ENCODE measurements around the gene GIT1.
"Not testable (repeated sequence)": the region's sequence is repeated elsewhere in the genome, so short reads cannot be mapped to it uniquely, and the experiment has no call there.

GIT1 gene

DNA sequence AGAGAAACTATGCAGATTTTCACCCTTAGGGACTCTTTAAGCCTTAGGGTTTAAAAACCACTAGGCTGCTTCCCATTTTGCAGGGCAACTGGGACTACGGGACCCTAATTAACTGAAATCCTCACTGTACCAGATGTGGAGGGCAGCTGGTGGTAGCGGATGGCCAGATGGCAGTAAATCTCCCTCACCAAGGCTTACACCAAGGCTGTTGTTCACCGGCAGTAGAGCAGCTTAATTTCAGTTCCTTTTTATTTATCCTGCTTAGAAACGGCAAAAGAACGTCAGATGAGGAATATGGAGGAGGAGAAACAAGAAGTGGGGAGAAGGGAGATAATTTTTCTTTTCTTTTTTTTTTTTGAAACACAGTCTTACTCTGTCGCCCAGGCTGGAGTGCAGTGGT is 29.1 kb downstream of the GIT1 start:
- no peak overlapping the region for H3K4me3 ChIP-seq (ENCODE audit: low read depth, low read length)
- DNase-seq (ENCODE audit: low read depth, low spot score) = no peak
- TF ChIP-seq, protein P1, sequence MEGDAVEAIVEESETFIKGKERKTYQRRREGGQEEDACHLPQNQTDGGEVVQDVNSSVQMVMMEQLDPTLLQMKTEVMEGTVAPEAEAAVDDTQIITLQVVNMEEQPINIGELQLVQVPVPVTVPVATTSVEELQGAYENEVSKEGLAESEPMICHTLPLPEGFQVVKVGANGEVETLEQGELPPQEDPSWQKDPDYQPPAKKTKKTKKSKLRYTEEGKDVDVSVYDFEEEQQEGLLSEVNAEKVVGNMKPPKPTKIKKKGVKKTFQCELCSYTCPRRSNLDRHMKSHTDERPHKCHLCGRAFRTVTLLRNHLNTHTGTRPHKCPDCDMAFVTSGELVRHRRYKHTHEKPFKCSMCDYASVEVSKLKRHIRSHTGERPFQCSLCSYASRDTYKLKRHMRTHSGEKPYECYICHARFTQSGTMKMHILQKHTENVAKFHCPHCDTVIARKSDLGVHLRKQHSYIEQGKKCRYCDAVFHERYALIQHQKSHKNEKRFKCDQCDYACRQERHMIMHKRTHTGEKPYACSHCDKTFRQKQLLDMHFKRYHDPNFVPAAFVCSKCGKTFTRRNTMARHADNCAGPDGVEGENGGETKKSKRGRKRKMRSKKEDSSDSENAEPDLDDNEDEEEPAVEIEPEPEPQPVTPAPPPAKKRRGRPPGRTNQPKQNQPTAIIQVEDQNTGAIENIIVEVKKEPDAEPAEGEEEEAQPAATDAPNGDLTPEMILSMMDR (IDR thresholded peaks at IDR 0.05; ENCODE audit: insufficient read depth, low read length, missing control alignments) = no peak
- CTCF ChIA-PET = interaction anchor here (0.9 to 2.4 kb wide), 4 partner anchors 11 to 190 kb away, joined by 3 to 10 read pairs (median 6); no protein-coding TSS in a partner anchor
- POLR2A ChIA-PET = no interaction called here

- H3K4me3 ChIP-seq (ENCODE audit: low read depth, low read length) = no peak overlapping the region
- ChIA-PET CTCF (interaction anchor here (0.9 to 2.0 kb wide), 6 partner anchors 8 to 189 kb away, joined by 3 to 9 read pairs (median 4); partner anchors contain the start of gene ABHD15), POLR2A (no interaction called here)
- TF ChIP-seq, protein P1 (IDR thresholded peaks at IDR 0.05; ENCODE audit: insufficient read depth, low read length, missing control alignments) = no peak
- DNase-seq (ENCODE audit: low read depth, low spot score) = no peak
These were observed 29.8 kb downstream of the GIT1 start for GRCh38 chr17:29559640-29560039.

DNA sequence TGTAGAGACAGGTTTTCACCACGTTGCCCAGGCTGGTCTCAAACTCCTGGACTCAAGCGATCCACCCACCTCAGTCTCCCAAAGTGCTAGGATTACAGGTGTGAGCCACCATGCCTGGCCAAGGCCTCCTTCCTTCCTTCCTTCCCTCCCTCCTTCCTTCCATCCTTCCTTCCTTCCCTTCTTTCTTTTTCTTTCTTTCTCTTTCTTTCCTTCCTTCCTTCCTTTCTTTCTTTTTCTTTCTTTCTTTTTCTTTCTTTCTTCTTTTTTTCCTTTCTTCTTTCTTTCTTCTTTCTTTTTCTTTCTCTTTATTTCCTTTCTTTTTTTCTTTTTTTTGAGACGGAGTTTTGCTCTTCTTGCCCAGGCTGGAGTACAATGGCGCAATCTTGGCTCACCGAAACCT is 31.3 kb downstream of the GIT1 start:
- DNase-seq (ENCODE audit: low read depth, low spot score); H3K4me3 ChIP-seq (ENCODE audit: low read depth, low read length): not testable (repeated sequence)
- POLR2A ChIA-PET = interaction anchor here (1.1 kb wide), 1 partner anchor 9 kb away, joined by 3 read pairs; the partner anchor contains the start of gene ABHD15
- CTCF ChIA-PET = interaction anchor here (0.6 to 3.0 kb wide), 3 partner anchors 9 to 25 kb away, joined by 3 to 15 read pairs (median 4); partner anchors contain the start of gene ABHD15

DNA sequence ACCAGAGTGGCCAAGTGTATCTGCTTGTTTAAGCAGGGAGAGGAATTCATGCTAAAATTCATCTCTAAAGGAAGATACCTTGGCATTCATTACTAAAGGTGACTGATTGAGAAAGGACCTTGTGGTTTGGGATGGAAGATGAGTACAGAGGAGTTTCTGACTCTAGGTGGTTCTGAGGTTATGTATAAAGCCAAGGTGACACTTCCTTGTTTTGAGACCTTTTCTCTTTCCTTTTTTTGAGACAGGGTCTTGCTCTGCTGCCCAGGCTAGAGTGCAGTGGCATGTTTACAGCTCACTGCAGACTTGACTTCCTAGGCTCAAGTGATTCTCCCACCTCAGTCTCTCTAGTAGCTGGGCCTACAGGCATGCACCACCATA is 31.7 kb downstream of the GIT1 start:
- POLR2A ChIA-PET = interaction anchor here (1.1 kb wide), 1 partner anchor 9 kb away, joined by 3 read pairs; the partner anchor contains the start of gene ABHD15
- CTCF ChIA-PET = interaction anchor here (0.6 to 3.3 kb wide), 3 partner anchors 9 to 188 kb away, joined by 3 to 15 read pairs (median 10); partner anchors contain the start of gene ABHD15
- TF ChIP-seq, protein P1 (IDR thresholded peaks at IDR 0.05; ENCODE audit: insufficient read depth, low read length, missing control alignments) = no peak
- H3K4me3 ChIP-seq (ENCODE audit: low read depth, low read length) = no peak overlapping the region
- no peak for DNase-seq (ENCODE audit: low read depth, low spot score)

GRCh38 chr17:29557085-29557738 is 32.2 kb downstream of the GIT1 start:
- TF ChIP-seq, protein P1 (IDR thresholded peaks at IDR 0.05; ENCODE audit: insufficient read depth, low read length, missing control alignments) = no peak
- H3K4me3 ChIP-seq (ENCODE audit: low read depth, low read length) = no peak overlapping the region
- ChIA-PET POLR2A (interaction anchor here (1.0 to 1.1 kb wide), 2 partner anchors 10 to 16 kb away, joined by 3 read pairs; partner anchors contain the start of gene ABHD15), CTCF (interaction anchor here (0.6 to 3.3 kb wide), 4 partner anchors 9 to 187 kb away, joined by 3 to 15 read pairs (median 8); partner anchors contain the start of gene ABHD15)
- peak; percentile 28 for DNase-seq (ENCODE audit: low read depth, low spot score)

- no peak overlapping the region for H3K4me3 ChIP-seq (ENCODE audit: low read depth, low read length)
- TF ChIP-seq, protein P1 (IDR thresholded peaks at IDR 0.05; ENCODE audit: insufficient read depth, low read length, missing control alignments) = no peak
- CTCF ChIA-PET = interaction anchor here (1.3 to 3.3 kb wide), 6 partner anchors 11 to 186 kb away, joined by 3 to 15 read pairs (median 6); partner anchors contain the start of gene ABHD15
- DNase-seq (ENCODE audit: low read depth, low spot score) = no peak
- POLR2A ChIA-PET = no interaction called here
These were observed 33.6 kb downstream of the GIT1 start for GRCh38 chr17:29555840-29556239.
